WERI-Rb-1 (cell line): ENCODE measurements around the gene USP32.
"Not testable (repeated sequence)": the region's sequence is repeated elsewhere in the genome, so short reads cannot be mapped to it uniquely, and the experiment has no call there.

Source experiments
- DNase-seq: peaks from one replicate; pipeline ENCODE4 v3.0.0-alpha.2; 2020
- H3K27ac ChIP-seq: fragments of 250-450 bp; sonication (Bioruptor Pico); 2 replicates; pipeline ENCODE4 v1.5.1; 2020; ENCODE audit warnings: mild to moderate bottlenecking, moderate library complexity
- H3K27me3 ChIP-seq: fragments of 250-450 bp; sonication (Bioruptor Pico); 2 replicates; pipeline ENCODE4 v1.5.1; 2021; ENCODE audit warnings: mild to moderate bottlenecking, low read depth, moderate library complexity; ENCODE audit not compliant: insufficient read depth, severe bottlenecking
- H3K36me3 ChIP-seq: fragments of 250-450 bp; sonication (Bioruptor Pico); 2 replicates; pipeline ENCODE4 v1.5.1; 2020; ENCODE audit warnings: mild to moderate bottlenecking, moderate library complexity
- H3K4me3 ChIP-seq: 2 replicates; pipeline ENCODE4 v1.5.1; 2011; ENCODE audit warnings: low read depth, mild to moderate bottlenecking, control low read depth, low read length
- H3K9me3 ChIP-seq: fragments of 250-450 bp; sonication (Bioruptor Pico); 2 replicates; pipeline ENCODE4 v1.5.1; 2021; ENCODE audit warnings: mild to moderate bottlenecking, moderate library complexity; ENCODE audit not compliant: severe bottlenecking
- CTCF ChIP-seq: IDR thresholded peaks from 2 replicates; pipeline ENCODE4 v1.5.1; 2011; ENCODE audit warnings: low read depth, mild to moderate bottlenecking, control low read depth, inconsistent platforms, low read length

The USP32 gene

GRCh38 chr17:60229188-60229802 is 162.6 kb downstream of the USP32 start:
- no peak; the same call in 1 of the 2 replicates for TF ChIP-seq CTCF
- DNase-seq: no peak
- no peak overlapping the region for H3K4me3 ChIP-seq
- no peaks in the 10 kb centered on the region for H3K27me3 ChIP-seq
- H3K36me3 ChIP-seq: peaks cover 21% of the 10 kb centered on the region
- H3K27ac ChIP-seq: no peak overlapping the region
- H3K9me3 ChIP-seq: no peaks in the 10 kb centered on the region

DNA sequence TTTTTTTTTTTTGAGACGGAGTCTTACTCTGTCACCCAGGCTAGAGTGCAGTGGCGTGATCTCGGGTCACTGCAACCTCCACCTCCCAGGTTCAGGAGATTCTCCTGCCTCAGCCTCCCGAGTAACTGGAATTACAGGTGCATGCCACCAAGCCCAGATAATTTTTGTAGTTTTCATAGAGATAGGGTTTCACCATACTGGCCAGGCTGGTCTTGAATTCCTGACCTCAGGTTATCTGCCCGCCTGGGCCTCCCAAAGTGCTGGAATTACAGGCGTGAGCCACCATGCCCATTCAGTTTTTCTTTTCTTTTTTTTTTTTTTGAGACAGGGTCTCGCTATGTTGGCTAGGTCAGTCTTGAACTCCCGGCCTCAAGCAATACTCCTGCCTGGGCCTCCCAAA is 164.7 kb downstream of the USP32 start:
- H3K4me3 ChIP-seq, H3K27ac ChIP-seq, H3K9me3 ChIP-seq, DNase-seq, H3K27me3 ChIP-seq: not testable (repeated sequence)
- peaks cover 35% of the 10 kb centered on the region for H3K36me3 ChIP-seq

DNA sequence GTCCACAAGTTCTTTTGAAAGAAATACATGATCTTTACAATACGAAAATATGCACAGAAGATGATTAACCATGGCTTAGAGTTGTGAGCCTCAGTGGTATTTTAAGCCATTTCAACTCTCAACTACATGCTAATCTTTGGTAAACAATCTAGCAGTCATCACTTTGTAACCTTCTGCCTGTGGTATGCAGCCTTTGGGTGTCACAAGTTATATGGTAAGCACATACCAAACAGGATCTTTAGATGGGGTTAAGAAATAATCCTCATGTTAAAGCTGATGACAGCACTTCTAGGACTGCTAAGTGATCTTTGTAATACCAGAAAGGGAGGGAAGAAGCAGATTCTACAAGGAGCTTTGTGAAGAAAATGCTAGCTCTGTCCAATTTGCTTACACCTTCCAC is 167.9 kb downstream of the USP32 start:
- no peaks in the 10 kb centered on the region for H3K27me3 ChIP-seq
- H3K9me3 ChIP-seq: no peaks in the 10 kb centered on the region
- no peak for DNase-seq
- peaks cover 48% of the 10 kb centered on the region for H3K36me3 ChIP-seq
- no peak overlapping the region for H3K27ac ChIP-seq
- no peak for TF ChIP-seq CTCF
- H3K4me3 ChIP-seq: no peak overlapping the region

- peaks cover 48% of the 10 kb centered on the region for H3K36me3 ChIP-seq
- DNase-seq: no peak
- no peak overlapping the region for H3K4me3 ChIP-seq
- no peaks in the 10 kb centered on the region for H3K9me3 ChIP-seq
- TF ChIP-seq CTCF: no peak
- H3K27me3 ChIP-seq: no peaks in the 10 kb centered on the region
- H3K27ac ChIP-seq: no peak overlapping the region
Observed at GRCh38 chr17:60223456-60223855, 168.5 kb downstream of the USP32 start.

- H3K4me3 ChIP-seq, H3K9me3 ChIP-seq, DNase-seq, H3K27me3 ChIP-seq, H3K27ac ChIP-seq: not testable (repeated sequence)
- peaks cover 29% of the 10 kb centered on the region for H3K36me3 ChIP-seq
Observed at GRCh38 chr17:60218774-60219173, 173.2 kb downstream of the USP32 start.

- H3K36me3 ChIP-seq, H3K27ac ChIP-seq, DNase-seq, H3K4me3 ChIP-seq, H3K27me3 ChIP-seq, H3K9me3 ChIP-seq: not testable (repeated sequence)
Observed at GRCh38 chr17:60215895-60216294, 176.0 kb downstream of the USP32 start.

- not testable (repeated sequence) for H3K36me3 ChIP-seq, H3K27me3 ChIP-seq, H3K9me3 ChIP-seq, H3K4me3 ChIP-seq, DNase-seq, H3K27ac ChIP-seq
Observed at GRCh38 chr17:60211282-60211681, 180.7 kb downstream of the USP32 start.

DNA sequence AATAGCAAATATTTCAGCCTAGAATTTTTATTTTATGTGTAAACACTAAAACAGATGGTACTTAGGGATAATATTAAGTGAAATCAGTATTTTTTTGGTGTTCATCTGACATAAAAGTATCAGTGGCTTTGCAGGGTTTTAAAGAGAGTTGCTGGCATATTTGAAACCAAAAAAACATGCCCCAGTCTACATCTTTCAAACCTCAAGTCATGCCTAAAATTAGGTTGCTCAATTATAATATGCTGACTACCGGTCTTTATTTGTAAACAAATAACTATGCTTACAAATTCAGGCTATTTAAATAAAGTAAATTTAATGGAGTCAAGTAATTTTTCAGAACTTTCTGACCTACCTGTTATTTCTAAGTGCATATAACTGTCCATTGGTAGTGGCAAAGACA is 183.6 kb downstream of the USP32 start:
- not testable (repeated sequence) for H3K4me3 ChIP-seq, H3K27ac ChIP-seq, H3K27me3 ChIP-seq, H3K9me3 ChIP-seq, DNase-seq, H3K36me3 ChIP-seq

- H3K36me3 ChIP-seq, H3K9me3 ChIP-seq, H3K27me3 ChIP-seq, H3K27ac ChIP-seq, DNase-seq, H3K4me3 ChIP-seq: not testable (repeated sequence)
Observed at GRCh38 chr17:60205782-60206181, 186.2 kb downstream of the USP32 start.

GRCh38 chr17:60198630-60199029 is 193.3 kb downstream of the USP32 start:
- not testable (repeated sequence) for H3K27me3 ChIP-seq, H3K9me3 ChIP-seq, H3K27ac ChIP-seq, H3K4me3 ChIP-seq, DNase-seq
- H3K36me3 ChIP-seq: peaks cover 14% of the 10 kb centered on the region

GRCh38 chr17:60194141-60194540 is 197.8 kb downstream of the USP32 start:
- H3K27ac ChIP-seq, DNase-seq, H3K9me3 ChIP-seq, H3K27me3 ChIP-seq, H3K4me3 ChIP-seq: not testable (repeated sequence)
- H3K36me3 ChIP-seq: peaks cover 37% of the 10 kb centered on the region
